ENCODE results near the gene KCND3. TPM values are rescaled to one million over a fixed set of nuclear protein-coding genes. Genes with fewer than 3 reads are reported as not detected.

Gene KCND3
- total RNA-seq, 1 experiment from 2014 or later: 0.15 TPM

- Mint-ChIP-seq H3K9me3 (peaks cover 0 to 2% of the 10 kb centered on the region in 2 experiments; a peak in 1 of 5 replicates), H3K36me3 (ENCODE audit: insufficient read depth in 1 of 3, low read depth in 3 of 3) (no peaks in the 10 kb centered on the region; a peak in 1 of 7 replicates), H3K27me3 (ENCODE audit: low read depth) (no peaks in the 10 kb centered on the region; the same call in 1 of the 2 replicates), H3K4me1 (peaks cover 4 to 6% of the 10 kb centered on the region in 2 experiments; a peak in 3 of 4 replicates), H3K4me3 (no peak overlapping the region; a peak in 1 of 5 replicates), H3K27ac (peak overlapping the region in 1 of 3 experiments; percentile 6; a peak in 1 of 7 replicates)
- Histone ChIP-seq H3K23ac (ENCODE audit: insufficient read length, low read depth, low read length) (no peak overlapping the region), H4K5ac (ENCODE audit: insufficient read length, low read depth, low read length) (no peak overlapping the region), H3K4me1 (ENCODE audit: insufficient read depth, low read length) (no peaks in the 10 kb centered on the region), H2AFZ (ENCODE audit: low read length) (no peak overlapping the region), H2BK120ac (ENCODE audit: low read depth, low read length, poor library complexity, severe bottlenecking) (no peak overlapping the region), H3K27me3 (ENCODE audit: insufficient read depth, low read length) (no peaks in the 10 kb centered on the region), H3K79me2 (ENCODE audit: insufficient read depth, low read length) (no peaks in the 10 kb centered on the region), H4K8ac (replicated peaks; ENCODE audit: insufficient read length, low read depth, low read length) (no peak overlapping the region), H3K56ac (ENCODE audit: insufficient read length, low read depth, low read length) (no peak overlapping the region), H3K9ac (ENCODE audit: extremely low read depth, insufficient read length, low read length) (no peak overlapping the region), H3K27ac (ENCODE audit: insufficient read length, low read depth, low read length) (no peak overlapping the region), H3K79me1 (ENCODE audit: insufficient read depth, low read depth, low read length, poor library complexity, severe bottlenecking) (no peaks in the 10 kb centered on the region), H3K23me2 (ENCODE audit: insufficient read length, low read depth, low read length, poor library complexity, severe bottlenecking) (no peaks in the 10 kb centered on the region), H3K14ac (ENCODE audit: insufficient read depth, low read length) (no peak overlapping the region; the same call in 1 of the 2 replicates), H3T11ph (ENCODE audit: low read length) (no peak overlapping the region), H2BK12ac (ENCODE audit: insufficient read length, low read depth, low read length) (no peak overlapping the region), H3K9me3 (ENCODE audit: control insufficient read depth, low read depth, low read length) (no peaks in the 10 kb centered on the region), H3K18ac (ENCODE audit: insufficient read length, low read depth, low read length) (no peak overlapping the region), H4K91ac (ENCODE audit: insufficient read length, low read depth, low read length) (no peak overlapping the region), H2BK5ac (ENCODE audit: insufficient read length, low read length) (no peak overlapping the region), H3K4ac (ENCODE audit: low read depth, low read length) (no peak overlapping the region), H2BK20ac (ENCODE audit: low read depth, low read length, poor library complexity, severe bottlenecking) (no peak overlapping the region), H3K4me2 (ENCODE audit: insufficient read depth, insufficient read length, low read length) (no peak overlapping the region), H4K20me1 (ENCODE audit: control insufficient read depth, insufficient read depth, insufficient read length) (no peaks in the 10 kb centered on the region), H2AK5ac (ENCODE audit: insufficient read length, low read length) (no peak overlapping the region), H2BK15ac (ENCODE audit: low read depth, low read length) (no peak overlapping the region)
- no CpG with 5 or more reads among the region's 6 CpGs for WGBS (ENCODE audit: extremely low coverage, insufficient read length, low lambda C conversion rate)
- peak; percentile 42 for DNase-seq
- TF ChIP-seq, protein P1, sequence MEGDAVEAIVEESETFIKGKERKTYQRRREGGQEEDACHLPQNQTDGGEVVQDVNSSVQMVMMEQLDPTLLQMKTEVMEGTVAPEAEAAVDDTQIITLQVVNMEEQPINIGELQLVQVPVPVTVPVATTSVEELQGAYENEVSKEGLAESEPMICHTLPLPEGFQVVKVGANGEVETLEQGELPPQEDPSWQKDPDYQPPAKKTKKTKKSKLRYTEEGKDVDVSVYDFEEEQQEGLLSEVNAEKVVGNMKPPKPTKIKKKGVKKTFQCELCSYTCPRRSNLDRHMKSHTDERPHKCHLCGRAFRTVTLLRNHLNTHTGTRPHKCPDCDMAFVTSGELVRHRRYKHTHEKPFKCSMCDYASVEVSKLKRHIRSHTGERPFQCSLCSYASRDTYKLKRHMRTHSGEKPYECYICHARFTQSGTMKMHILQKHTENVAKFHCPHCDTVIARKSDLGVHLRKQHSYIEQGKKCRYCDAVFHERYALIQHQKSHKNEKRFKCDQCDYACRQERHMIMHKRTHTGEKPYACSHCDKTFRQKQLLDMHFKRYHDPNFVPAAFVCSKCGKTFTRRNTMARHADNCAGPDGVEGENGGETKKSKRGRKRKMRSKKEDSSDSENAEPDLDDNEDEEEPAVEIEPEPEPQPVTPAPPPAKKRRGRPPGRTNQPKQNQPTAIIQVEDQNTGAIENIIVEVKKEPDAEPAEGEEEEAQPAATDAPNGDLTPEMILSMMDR (conservative IDR thresholded peaks at IDR 0.05): no peak
These were observed 52.2 kb downstream of the KCND3 start for GRCh38 chr1:111937147-111937725.

Measured in H9 (cell line).